Osteoblast (primary cell): ENCODE measurements around the gene TBL1X. TPM values are rescaled to one million over a fixed set of nuclear protein-coding genes. Genes with fewer than 3 reads are reported as not detected.

Experiments
- DNase-seq: peaks from one replicate; pipeline ENCODE4 v3.0.0; 2011; ENCODE audit warnings: low spot score, mixed read lengths; ENCODE audit not compliant: insufficient read length; ENCODE audit errors: missing footprints
- H2AFZ ChIP-seq: 2 replicates; pipeline ENCODE4 v1.6.0; 2011; ENCODE audit warnings: mild to moderate bottlenecking, low read length
- H3K27ac ChIP-seq: 2 replicates; pipeline ENCODE4 v1.5.1; 2011; ENCODE audit warnings: mild to moderate bottlenecking, low read depth, low read length, moderate library complexity
- H3K27me3 ChIP-seq: 2 replicates; pipeline ENCODE4 v1.6.0; 2012; ENCODE audit warnings: mild to moderate bottlenecking, control low read depth, inconsistent platforms, low read length, moderate library complexity; ENCODE audit not compliant: insufficient read depth
- H3K36me3 ChIP-seq: 2 replicates; pipeline ENCODE4 v1.5.1; 2011; ENCODE audit warnings: mild to moderate bottlenecking, low read length, control low read depth, moderate library complexity; ENCODE audit not compliant: insufficient read depth
- H3K4me1 ChIP-seq: 2 replicates; pipeline ENCODE4 v1.5.1; 2011; ENCODE audit warnings: mild to moderate bottlenecking, low read length, control low read depth, moderate library complexity; ENCODE audit not compliant: insufficient read depth
- H3K4me2 ChIP-seq: 2 replicates; pipeline ENCODE4 v1.6.0; 2011; ENCODE audit warnings: mild to moderate bottlenecking, low read length; ENCODE audit not compliant: insufficient read depth
- H3K4me3 ChIP-seq: fragments of 200-600 bp; sonication (generic); 3 replicates; pipeline ENCODE4 v1.5.1; 2012; ENCODE audit warnings: mild to moderate bottlenecking, low read length, inconsistent platforms; ENCODE audit not compliant: insufficient read depth
- H3K79me2 ChIP-seq: 2 replicates; pipeline ENCODE4 v1.6.0; 2012; ENCODE audit warnings: mild to moderate bottlenecking, low read length, control low read depth, inconsistent platforms; ENCODE audit not compliant: insufficient read depth
- H3K9me3 ChIP-seq: 2 replicates; pipeline ENCODE4 v1.5.1; 2011; ENCODE audit warnings: low read depth, low read length, control low read depth
- H4K20me1 ChIP-seq: 2 replicates; pipeline ENCODE4 v1.6.0; 2012; ENCODE audit warnings: mild to moderate bottlenecking, low read length, control low read depth; ENCODE audit not compliant: insufficient read depth
- CTCF ChIP-seq: IDR thresholded peaks from 2 replicates; pipeline ENCODE4 v1.5.1; 2011; ENCODE audit warnings: mild to moderate bottlenecking, low read depth, low read length, moderate library complexity; ENCODE audit errors: extremely low read depth
- total RNA-seq: library from RNA; depleted of rRNA; stranded (reverse); fragments of >200 nt; gene quantifications from 2 replicates; pipeline ENCODE4 v1.2.3, GENCODE V29; 2012

TBL1X gene
- total RNA-seq, 1 donor, result 15.2 TPM

- H3K27ac ChIP-seq, result no peak overlapping the region
- H3K27me3 ChIP-seq, result no peaks in the 10 kb centered on the region
- H3K4me1 ChIP-seq, result no peaks in the 10 kb centered on the region
- H2AFZ ChIP-seq, result no peak overlapping the region
- DNase-seq, result no peak
- H3K4me3 ChIP-seq, result no peak overlapping the region
- H3K36me3 ChIP-seq, result no peaks in the 10 kb centered on the region
- H3K4me2 ChIP-seq, result no peak overlapping the region
- H4K20me1 ChIP-seq, result no peaks in the 10 kb centered on the region
- H3K79me2 ChIP-seq, result no peaks in the 10 kb centered on the region
- H3K9me3 ChIP-seq, result no peaks in the 10 kb centered on the region
- no peak for TF ChIP-seq CTCF
Observed at GRCh38 chrX:9510366-9510765, 45.5 kb downstream of the TBL1X start.

GRCh38 chrX:9510980-9511379, 46.1 kb downstream of the TBL1X start:
- no peak for DNase-seq
- no peak overlapping the region for H2AFZ ChIP-seq
- no peaks in the 10 kb centered on the region for H3K9me3 ChIP-seq
- no peaks in the 10 kb centered on the region for H3K4me1 ChIP-seq
- no peak for TF ChIP-seq CTCF
- H3K36me3 ChIP-seq, result no peaks in the 10 kb centered on the region
- no peak overlapping the region for H3K4me2 ChIP-seq
- no peak overlapping the region for H3K4me3 ChIP-seq
- no peak overlapping the region for H3K27ac ChIP-seq
- H3K79me2 ChIP-seq, result no peaks in the 10 kb centered on the region
- no peaks in the 10 kb centered on the region for H4K20me1 ChIP-seq
- no peaks in the 10 kb centered on the region for H3K27me3 ChIP-seq

GRCh38 chrX:9515489-9515888, 50.6 kb downstream of the TBL1X start:
- Histone ChIP-seq H4K20me1 (no peaks in the 10 kb centered on the region), H3K9me3 (no peaks in the 10 kb centered on the region), H3K4me1 (no peaks in the 10 kb centered on the region), H3K27ac (no peak overlapping the region), H3K36me3 (no peaks in the 10 kb centered on the region), H3K79me2 (no peaks in the 10 kb centered on the region), H2AFZ (no peak overlapping the region), H3K4me2 (no peak overlapping the region), H3K4me3 (no peak overlapping the region), H3K27me3 (no peaks in the 10 kb centered on the region)
- no peak for DNase-seq
- no peak for TF ChIP-seq CTCF

DNA sequence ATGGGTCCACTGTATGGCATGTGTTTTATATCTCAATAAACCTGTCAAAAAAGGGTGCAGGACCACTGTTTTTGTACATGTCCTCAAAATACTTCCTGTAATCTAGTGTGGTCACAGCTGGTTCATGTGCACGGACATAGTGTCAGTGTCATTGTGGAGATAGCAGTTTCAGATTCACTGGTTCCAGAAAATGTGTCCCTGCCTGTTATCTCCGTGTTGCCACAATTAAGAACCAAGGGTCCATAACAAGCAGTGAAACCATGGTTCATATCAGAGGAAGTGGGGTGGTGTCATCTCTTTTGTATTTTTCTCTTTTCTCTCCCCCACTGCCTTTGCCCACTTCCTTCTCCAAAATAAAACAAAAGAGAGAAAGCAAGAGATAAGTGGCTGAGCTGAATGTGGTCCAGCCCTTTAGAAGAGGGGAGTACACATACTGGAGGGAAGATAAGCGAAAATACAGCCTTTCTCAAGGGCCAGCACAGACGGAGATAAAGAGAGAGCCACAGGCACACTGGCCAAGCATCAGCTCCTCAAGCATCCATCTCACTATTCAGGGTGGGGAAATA, 51.2 kb downstream of the TBL1X start:
- Histone ChIP-seq H3K36me3 (no peaks in the 10 kb centered on the region), H3K4me3 (no peak overlapping the region), H3K4me2 (no peak overlapping the region), H3K27ac (no peak overlapping the region), H3K9me3 (no peaks in the 10 kb centered on the region), H4K20me1 (no peaks in the 10 kb centered on the region), H2AFZ (no peak overlapping the region), H3K27me3 (no peaks in the 10 kb centered on the region), H3K4me1 (no peaks in the 10 kb centered on the region), H3K79me2 (no peaks in the 10 kb centered on the region)
- no peak for TF ChIP-seq CTCF
- DNase-seq, result no peak
